Measurements from ENCODE around the gene S100A2.
A peak's percentile ranks its signal among the peaks of the same experiment; 100 is the strongest.

The S100A2 gene

DNA sequence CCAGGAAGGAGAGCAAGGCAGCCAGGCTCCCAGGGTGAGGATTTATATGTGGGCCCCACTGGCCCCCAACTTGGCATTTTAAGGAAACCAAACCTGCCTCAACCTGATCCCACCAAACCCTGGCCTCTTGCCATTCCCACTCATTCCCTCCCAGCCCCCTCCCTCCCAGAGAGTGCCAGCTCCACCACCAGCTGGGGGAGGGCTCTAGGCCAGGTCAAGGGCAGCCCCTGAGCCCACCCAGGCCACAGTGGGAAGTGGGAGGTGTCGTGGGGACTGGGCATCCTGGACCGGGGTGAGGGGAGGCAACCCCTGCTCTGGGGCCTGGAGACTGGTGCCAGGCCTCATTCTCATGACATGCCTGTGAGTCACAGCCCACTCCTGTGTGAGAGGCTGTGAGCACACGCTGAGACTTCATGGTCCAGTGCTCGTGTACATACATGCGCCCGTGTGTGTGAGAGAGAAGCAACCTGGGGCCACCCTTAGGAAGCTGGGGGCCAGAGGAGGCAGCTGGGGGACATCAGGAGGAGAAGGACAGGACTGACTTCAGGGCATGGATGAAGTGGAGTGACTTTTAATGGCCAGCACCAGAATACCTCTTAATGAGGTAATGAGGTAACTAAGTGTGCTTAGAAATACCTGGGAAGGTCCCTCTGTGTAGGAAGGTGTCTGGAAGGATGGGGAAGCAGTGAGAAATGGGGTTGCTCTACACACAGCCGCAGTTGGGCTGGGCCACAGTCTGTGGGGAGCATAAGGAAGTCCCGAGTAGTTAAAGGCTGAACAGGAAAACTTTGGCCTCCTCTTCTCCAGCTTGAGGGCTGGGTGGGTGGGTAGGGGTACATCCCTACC, at the start of gene S100A2:
TSS of gene S100A2 (minus strand) at position 316 of the 846 bp plus-strand sequence. CDS start 1,967 bp downstream, outside the sequence.
- no peaks in the 10 kb centered on the region for H3K9me3 ChIP-seq
- peak within 1 kb of the TSS; percentile 100 for H3K4me2 ChIP-seq
- peak within 1 kb of the TSS; percentile 77 for H3K27ac ChIP-seq
- peaks cover 54% of the 10 kb centered on the region for H3K4me1 ChIP-seq
- no peaks in the 10 kb centered on the region for H3K36me3 ChIP-seq
- peak within 1 kb of the TSS; percentile 53; the same call in 1 of the 2 replicates for H3K9ac ChIP-seq
- H3K27me3 ChIP-seq: no peaks in the 10 kb centered on the region
- H4K20me1 ChIP-seq: no peaks in the 10 kb centered on the region
- no peak for TF ChIP-seq Cebpa-rat (IDR thresholded peaks at IDR 0.05)
- no peak within 1 kb of the TSS for H3K4me3 ChIP-seq

DNA sequence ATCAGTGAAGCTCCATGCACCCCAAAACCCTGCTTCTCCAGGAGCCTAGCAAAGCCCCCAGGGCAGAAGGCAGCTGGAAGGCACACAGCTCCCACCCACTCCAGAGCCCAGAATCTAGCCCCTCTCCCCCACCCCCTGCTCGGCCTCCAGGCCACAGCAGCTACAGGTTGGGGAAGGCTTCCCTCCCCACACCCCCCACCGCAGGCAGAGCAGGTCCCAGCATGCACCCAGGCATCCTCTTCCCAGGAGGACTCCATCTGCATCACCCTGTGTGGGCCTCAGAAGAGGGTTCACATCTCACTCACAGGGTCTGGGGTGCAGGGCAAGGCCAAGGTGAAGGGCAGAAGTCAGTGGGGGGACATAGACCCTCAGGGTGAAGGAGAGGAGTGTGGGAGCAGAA, 49.8 kb upstream of the S100A2 start:
- TF ChIP-seq Cebpa-rat (IDR thresholded peaks at IDR 0.05): no peak
- peaks cover 38% of the 10 kb centered on the region for H3K4me1 ChIP-seq
- H3K4me2 ChIP-seq: no peak overlapping the region
- no peak overlapping the region for H3K9ac ChIP-seq
- H3K9me3 ChIP-seq: peaks cover 12% of the 10 kb centered on the region; the same call in 1 of the 2 replicates
- no peaks in the 10 kb centered on the region for H4K20me1 ChIP-seq
- H3K4me3 ChIP-seq: no peak overlapping the region
- H3K27me3 ChIP-seq: no peaks in the 10 kb centered on the region
- peaks cover 20% of the 10 kb centered on the region for H3K36me3 ChIP-seq
- 0 out of 2 replicates have a peak overlapping the region, but pooled peaks have one; percentile 6 for H3K27ac ChIP-seq

DNA sequence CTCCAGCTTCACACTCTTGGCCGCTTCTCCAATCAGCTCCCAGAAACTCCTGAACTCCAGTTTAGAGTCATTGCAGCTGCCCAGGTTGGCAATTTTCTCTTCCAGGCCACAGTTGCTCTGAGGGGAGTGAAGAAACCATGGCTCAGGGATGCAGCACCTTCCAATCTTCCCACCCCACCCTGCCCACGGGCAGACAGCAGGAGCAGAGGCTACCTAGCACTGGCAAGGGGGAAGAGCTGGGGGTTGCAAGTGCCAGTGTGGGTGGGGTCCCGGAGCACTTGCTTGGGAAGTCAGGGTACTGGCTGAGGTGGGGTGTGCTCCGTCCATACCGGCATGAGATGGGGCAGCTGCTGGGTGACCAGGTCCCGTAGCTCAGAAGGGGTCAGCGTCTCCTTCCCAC, 49.3 kb upstream of the S100A2 start:
- peaks cover 15% of the 10 kb centered on the region for H3K36me3 ChIP-seq
- no peaks in the 10 kb centered on the region for H4K20me1 ChIP-seq
- H3K27ac ChIP-seq: no peak overlapping the region
- peak overlapping the region; percentile 25 for H3K4me2 ChIP-seq
- H3K9ac ChIP-seq: no peak overlapping the region
- no peaks in the 10 kb centered on the region for H3K27me3 ChIP-seq
- H3K9me3 ChIP-seq: peaks cover 9% of the 10 kb centered on the region; the same call in 1 of the 2 replicates
- no peak overlapping the region for H3K4me3 ChIP-seq
- H3K4me1 ChIP-seq: peaks cover 43% of the 10 kb centered on the region
- no peak for TF ChIP-seq Cebpa-rat (IDR thresholded peaks at IDR 0.05)

DNA sequence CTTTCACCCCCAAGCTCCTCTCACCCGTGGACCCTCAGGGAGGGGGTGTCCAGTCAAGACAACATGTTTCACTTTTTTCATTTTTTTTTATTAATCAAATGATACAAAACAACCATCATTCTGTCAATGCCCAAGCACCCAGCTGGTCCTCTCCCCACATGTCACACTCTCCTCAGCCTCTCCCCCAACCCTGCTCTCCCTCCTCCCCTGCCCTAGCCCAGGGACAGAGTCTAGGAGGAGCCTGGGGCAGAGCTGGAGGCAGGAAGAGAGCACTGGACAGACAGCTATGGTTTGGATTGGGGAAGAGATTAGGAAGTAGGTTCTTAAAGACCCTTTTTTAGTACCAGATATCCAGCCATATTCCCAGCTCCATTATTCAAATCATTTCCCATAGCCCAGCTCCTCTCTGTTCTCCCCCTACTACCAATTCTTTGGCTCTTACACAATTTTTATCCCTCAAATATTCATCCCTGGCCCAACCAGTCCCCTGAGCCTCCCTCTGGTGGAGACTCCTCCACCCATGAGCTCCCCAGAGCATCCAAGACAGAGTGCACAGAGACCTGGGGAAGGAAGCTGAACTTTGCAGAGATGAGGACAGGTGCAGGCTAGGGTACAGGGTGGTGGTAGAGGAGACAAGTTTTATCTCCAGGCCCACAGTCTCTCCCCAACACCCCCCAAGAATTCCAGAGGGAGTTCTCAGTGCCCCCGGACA, 48.7 kb upstream of the S100A2 start:
- Histone ChIP-seq H3K36me3 (peaks cover 10% of the 10 kb centered on the region), H4K20me1 (no peaks in the 10 kb centered on the region), H3K27ac (peak overlapping the region; percentile 19; the same call in 1 of the 2 replicates), H3K4me1 (peaks cover 49% of the 10 kb centered on the region), H3K4me3 (no peak overlapping the region), H3K9ac (no peak overlapping the region), H3K4me2 (peak overlapping the region; percentile 25), H3K9me3 (0 out of 2 replicates have a peak, but pooled peaks cover 3% of the 10 kb centered on the region), H3K27me3 (no peaks in the 10 kb centered on the region)
- no peak for TF ChIP-seq Cebpa-rat (IDR thresholded peaks at IDR 0.05)

DNA sequence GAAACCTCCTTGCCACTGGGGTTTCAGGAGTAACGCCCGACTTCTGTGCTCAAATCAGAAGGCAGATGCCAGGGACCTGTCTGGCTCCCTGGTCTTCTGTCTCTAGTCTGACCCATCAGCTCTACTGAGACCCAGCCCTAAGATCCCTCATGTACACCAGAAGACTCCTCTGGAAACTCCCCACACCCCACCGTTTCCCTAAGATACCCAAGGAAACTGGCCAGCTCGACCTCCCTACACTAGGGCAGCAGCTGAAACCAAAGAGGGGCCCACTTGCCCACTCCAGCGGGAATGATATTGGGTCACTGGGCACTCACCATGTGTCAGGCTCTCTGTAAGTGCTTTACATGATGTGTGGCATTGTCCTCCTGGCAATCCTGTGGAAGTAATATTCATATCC, 47.8 kb upstream of the S100A2 start:
- no peak overlapping the region for H3K4me3 ChIP-seq
- H3K9me3 ChIP-seq: no peaks in the 10 kb centered on the region
- no peak overlapping the region for H3K27ac ChIP-seq
- no peaks in the 10 kb centered on the region for H4K20me1 ChIP-seq
- no peak overlapping the region for H3K4me2 ChIP-seq
- TF ChIP-seq Cebpa-rat (IDR thresholded peaks at IDR 0.05): no peak
- no peak overlapping the region for H3K9ac ChIP-seq
- H3K36me3 ChIP-seq: peaks cover under 1% of the 10 kb centered on the region; the same call in 1 of the 2 replicates
- no peaks in the 10 kb centered on the region for H3K27me3 ChIP-seq
- peaks cover 52% of the 10 kb centered on the region for H3K4me1 ChIP-seq

DNA sequence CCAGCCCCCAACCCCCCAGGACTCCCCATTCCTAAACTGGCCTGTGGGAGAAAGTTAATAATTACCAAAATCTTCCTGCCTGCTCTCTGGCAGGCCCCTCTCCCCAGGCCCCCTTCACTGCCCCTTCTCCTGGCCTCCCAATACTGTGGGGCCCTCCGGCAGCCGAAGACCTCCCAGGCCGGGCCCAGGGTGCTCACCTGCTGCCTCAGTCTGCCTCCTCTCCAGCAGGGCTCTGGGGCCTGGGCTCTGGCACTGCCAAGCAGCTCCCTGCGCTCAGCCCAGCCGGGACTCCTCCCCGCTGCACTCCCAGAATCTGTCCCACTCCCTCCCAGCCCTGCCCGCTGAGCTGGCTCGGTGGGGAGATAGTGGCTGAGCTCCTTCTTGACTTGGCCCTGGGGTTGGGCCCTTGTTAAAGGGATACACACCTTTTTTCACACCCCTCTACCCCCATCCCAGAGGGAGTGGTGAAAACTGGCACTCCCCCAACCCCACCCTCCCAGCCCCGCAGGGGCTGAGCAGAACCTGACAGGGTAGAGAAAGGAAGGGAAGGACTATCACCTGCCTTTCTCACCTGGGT, 47.2 kb upstream of the S100A2 start, which contains the start of gene S100A16:
TSS of gene S100A16 (minus strand) at position 383 of the 577 bp plus-strand sequence. CDS start 4,986 bp downstream, outside the sequence.
- no peak within 1 kb of the TSS for H3K4me2 ChIP-seq

DNA sequence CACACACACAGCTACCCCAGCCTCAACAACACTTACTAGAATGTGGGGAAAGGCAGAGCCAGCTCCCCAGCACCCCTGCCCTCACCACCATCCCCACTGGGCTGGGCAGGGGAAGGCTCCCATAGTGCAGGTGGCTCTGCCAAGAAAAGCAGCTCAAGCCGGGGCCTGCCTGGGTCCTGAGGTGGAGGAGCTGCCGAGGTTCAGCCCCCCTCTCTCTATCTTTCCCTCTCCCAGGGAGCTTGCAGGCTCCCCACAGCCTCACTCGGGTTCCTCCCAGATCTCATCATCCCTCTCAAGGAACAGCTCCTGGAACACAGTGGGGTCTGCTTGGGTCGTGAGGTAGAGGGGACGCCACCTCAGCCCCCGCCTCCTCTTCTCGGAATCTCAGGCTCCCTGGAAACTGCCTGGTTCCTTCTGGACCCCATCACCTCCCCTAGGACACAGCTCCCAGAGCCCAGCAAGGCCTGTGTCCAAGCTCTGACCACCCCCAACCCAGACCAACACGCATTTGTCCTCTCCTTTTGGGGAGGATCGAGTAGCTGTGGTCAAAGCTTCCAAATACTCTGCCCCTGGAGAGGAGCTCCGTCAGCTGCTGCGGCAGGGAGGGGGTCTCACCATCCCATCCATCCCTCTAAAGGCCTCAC, 46.6 kb upstream of the S100A2 start:
- Histone ChIP-seq H3K4me3 (no peak overlapping the region), H3K27me3 (no peaks in the 10 kb centered on the region), H3K36me3 (no peaks in the 10 kb centered on the region), H4K20me1 (no peaks in the 10 kb centered on the region), H3K4me2 (no peak overlapping the region), H3K9ac (0 out of 2 replicates have a peak overlapping the region, but pooled peaks have one; percentile 6), H3K27ac (0 out of 2 replicates have a peak overlapping the region, but pooled peaks have one; percentile 18), H3K9me3 (no peaks in the 10 kb centered on the region), H3K4me1 (peaks cover 52% of the 10 kb centered on the region)
- TF ChIP-seq Cebpa-rat (IDR thresholded peaks at IDR 0.05): no peak

More for the DNA sequence above, 47.2 kb upstream of the S100A2 start, which contains the start of gene S100A16:
- Histone ChIP-seq H3K27me3 (no peaks in the 10 kb centered on the region), H3K4me3 (no peak within 1 kb of the TSS), H3K9ac (0 out of 2 replicates have a peak within 1 kb of the TSS, but pooled peaks have one; percentile 6), H3K36me3 (no peaks in the 10 kb centered on the region), H3K27ac (peak within 1 kb of the TSS; percentile 19; the same call in 1 of the 2 replicates), H4K20me1 (no peaks in the 10 kb centered on the region), H3K9me3 (no peaks in the 10 kb centered on the region), H3K4me1 (peaks cover 52% of the 10 kb centered on the region)
- no peak for TF ChIP-seq Cebpa-rat (IDR thresholded peaks at IDR 0.05)

DNA sequence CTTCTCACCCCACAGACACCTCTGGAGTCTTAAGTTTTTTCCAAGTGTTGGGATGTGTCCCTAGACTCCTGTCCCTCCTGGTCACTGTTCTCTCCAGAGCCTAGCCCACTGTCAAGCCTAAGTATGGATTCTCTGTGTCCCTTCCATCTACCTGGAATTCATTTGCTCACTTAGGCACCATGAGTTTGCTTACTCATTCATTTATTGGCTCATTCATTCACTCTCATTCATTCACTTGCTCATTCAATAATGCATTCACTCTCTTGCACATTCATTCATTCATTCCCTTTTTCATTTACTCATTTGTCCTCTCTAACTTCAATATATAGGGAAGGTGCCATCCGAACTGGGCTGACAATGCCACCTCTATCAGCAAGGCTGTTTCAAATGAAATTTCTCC, 45.7 kb upstream of the S100A2 start:
- Histone ChIP-seq H3K36me3 (no peaks in the 10 kb centered on the region), H3K4me1 (peaks cover 49% of the 10 kb centered on the region), H3K9me3 (no peaks in the 10 kb centered on the region), H3K27ac (no peak overlapping the region), H3K9ac (no peak overlapping the region), H3K4me2 (no peak overlapping the region), H4K20me1 (no peaks in the 10 kb centered on the region), H3K27me3 (no peaks in the 10 kb centered on the region), H3K4me3 (no peak overlapping the region)
- no peak for TF ChIP-seq Cebpa-rat (IDR thresholded peaks at IDR 0.05)

DNA sequence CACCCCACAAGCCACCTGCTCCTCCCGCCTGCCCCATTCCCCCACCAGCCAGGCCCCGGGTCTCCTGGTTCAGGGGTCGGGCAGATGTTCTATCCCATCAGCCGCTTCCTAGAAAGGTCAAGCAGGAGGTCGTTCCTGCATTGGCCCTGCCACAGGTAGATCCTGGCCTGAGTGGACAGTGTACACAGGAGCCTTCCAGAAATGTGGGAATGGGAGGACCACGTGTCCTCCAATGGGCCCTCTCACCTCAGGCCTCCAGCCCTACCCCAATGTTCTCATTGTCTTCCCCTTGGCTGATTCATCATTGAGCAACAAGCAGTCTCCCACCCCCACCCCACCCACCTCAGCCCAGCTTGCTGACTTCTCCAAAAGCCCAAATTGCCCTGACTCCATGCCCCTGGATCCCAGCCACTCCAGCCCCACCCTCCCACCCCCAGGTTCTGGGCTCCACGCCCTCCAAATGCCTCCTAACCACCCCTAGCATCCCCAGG, 45.2 kb upstream of the S100A2 start:
- Histone ChIP-seq H4K20me1 (no peaks in the 10 kb centered on the region), H3K9ac (no peak overlapping the region), H3K9me3 (no peaks in the 10 kb centered on the region), H3K36me3 (no peaks in the 10 kb centered on the region), H3K4me2 (no peak overlapping the region), H3K4me1 (peaks cover 49% of the 10 kb centered on the region), H3K27ac (no peak overlapping the region), H3K4me3 (no peak overlapping the region), H3K27me3 (no peaks in the 10 kb centered on the region)
- no peak for TF ChIP-seq Cebpa-rat (IDR thresholded peaks at IDR 0.05)
